NCI-H2029 (cell line): ENCODE results near the gene AADAT.
A peak's percentile ranks its signal among the peaks of the same experiment; 100 is the strongest.
"Not testable (repeated sequence)": the region's sequence is repeated elsewhere in the genome, so short reads cannot be mapped to it uniquely, and the experiment has no call there.

Experiments used
- DNase-seq: peaks from one replicate; lab custom pipeline; 2025; lab: John Stamatoyannopoulos, UW

The AADAT gene

GRCh38 chr4:170089668-170090351 lies at the start of gene AADAT:
AADAT (minus strand) TSS chr4:170089956; CDS start chr4:170089690, 266 bp downstream.
- DNase-seq = peak; percentile 7

- peak; percentile 33 for DNase-seq
Measured at GRCh38 chr4:170138580-170139194, 48.9 kb upstream of the AADAT start.

- DNase-seq = no peak
Measured at GRCh38 chr4:170137927-170138326, 48.2 kb upstream of the AADAT start.

GRCh38 chr4:170137466-170137865 lies 47.7 kb upstream of the AADAT start:
- DNase-seq = no peak

- no peak for DNase-seq
Measured at GRCh38 chr4:170134821-170135220, 45.1 kb upstream of the AADAT start.

- DNase-seq = no peak
Measured at GRCh38 chr4:170128219-170128804, 38.6 kb upstream of the AADAT start.

- DNase-seq = no peak
Measured at GRCh38 chr4:170127758-170128157, 38.0 kb upstream of the AADAT start.

GRCh38 chr4:170124406-170124805 lies 34.6 kb upstream of the AADAT start:
- DNase-seq = no peak

GRCh38 chr4:170122252-170122651 lies 32.5 kb upstream of the AADAT start:
- no peak for DNase-seq

- DNase-seq = no peak
Measured at GRCh38 chr4:170114636-170115035, 24.9 kb upstream of the AADAT start.

GRCh38 chr4:170114183-170114582 lies 24.4 kb upstream of the AADAT start:
- DNase-seq = not testable (repeated sequence)

- no peak for DNase-seq
Measured at GRCh38 chr4:170111546-170111945, 21.8 kb upstream of the AADAT start.

GRCh38 chr4:170111085-170111484 lies 21.3 kb upstream of the AADAT start:
- no peak for DNase-seq

- no peak for DNase-seq
Measured at GRCh38 chr4:170110285-170110672, 20.5 kb upstream of the AADAT start.

- DNase-seq = no peak
Measured at GRCh38 chr4:170109586-170110284, 20.0 kb upstream of the AADAT start.

- DNase-seq = no peak
Measured at GRCh38 chr4:170106900-170107299, 17.1 kb upstream of the AADAT start.

GRCh38 chr4:170102426-170102825 lies 12.7 kb upstream of the AADAT start:
- DNase-seq = no peak

GRCh38 chr4:170098171-170098570 lies 8.4 kb upstream of the AADAT start:
- DNase-seq = not testable (repeated sequence)

GRCh38 chr4:170097681-170098080 lies 7.9 kb upstream of the AADAT start:
- DNase-seq = no peak

GRCh38 chr4:170093973-170094535 lies 4.3 kb upstream of the AADAT start:
- DNase-seq = no peak

- no peak for DNase-seq
Measured at GRCh38 chr4:170091069-170091696, 1.4 kb upstream of the AADAT start.
